Measurements from ENCODE around the gene HTR3B.

GRCh38 chr11:113991170-113991569 is 86.6 kb downstream of the HTR3B start:
- TF ChIP-seq TAF1 (IDR thresholded peaks at IDR 0.05; ENCODE audit: borderline replicate concordance, insufficient read depth, low read length), result no peak
- peak; percentile 95 to 100 for TF ChIP-seq REST (IDR thresholded peaks at IDR 0.05; ENCODE audit: insufficient read depth in 1 of 2, low read depth in 2 of 2, low read length in 2 of 2)
- no peak for TF ChIP-seq POLR2AphosphoS5 (IDR thresholded peaks at IDR 0.05; ENCODE audit: low read depth, low read length)
- no peak for TF ChIP-seq SIN3A (IDR thresholded peaks at IDR 0.05; ENCODE audit: borderline replicate concordance, insufficient read depth, low read length)
- no peak for TF ChIP-seq FOXP2 (optimal IDR thresholded peaks at IDR 0.05; ENCODE audit: borderline replicate concordance, extremely low read depth, extremely low read length, insufficient read depth)
